CD4-positive, alpha-beta T cell treated with Interferon gamma for 1 hour (primary cell): ENCODE data around the gene CBFA2T2.
A peak's percentile ranks its signal among the peaks of the same experiment; 100 is the strongest.

ENCODE experiments used
- DNase-seq: peaks from one replicate; pipeline ENCODE4 v3.0.0-alpha.2; 2020

The CBFA2T2 gene

DNA sequence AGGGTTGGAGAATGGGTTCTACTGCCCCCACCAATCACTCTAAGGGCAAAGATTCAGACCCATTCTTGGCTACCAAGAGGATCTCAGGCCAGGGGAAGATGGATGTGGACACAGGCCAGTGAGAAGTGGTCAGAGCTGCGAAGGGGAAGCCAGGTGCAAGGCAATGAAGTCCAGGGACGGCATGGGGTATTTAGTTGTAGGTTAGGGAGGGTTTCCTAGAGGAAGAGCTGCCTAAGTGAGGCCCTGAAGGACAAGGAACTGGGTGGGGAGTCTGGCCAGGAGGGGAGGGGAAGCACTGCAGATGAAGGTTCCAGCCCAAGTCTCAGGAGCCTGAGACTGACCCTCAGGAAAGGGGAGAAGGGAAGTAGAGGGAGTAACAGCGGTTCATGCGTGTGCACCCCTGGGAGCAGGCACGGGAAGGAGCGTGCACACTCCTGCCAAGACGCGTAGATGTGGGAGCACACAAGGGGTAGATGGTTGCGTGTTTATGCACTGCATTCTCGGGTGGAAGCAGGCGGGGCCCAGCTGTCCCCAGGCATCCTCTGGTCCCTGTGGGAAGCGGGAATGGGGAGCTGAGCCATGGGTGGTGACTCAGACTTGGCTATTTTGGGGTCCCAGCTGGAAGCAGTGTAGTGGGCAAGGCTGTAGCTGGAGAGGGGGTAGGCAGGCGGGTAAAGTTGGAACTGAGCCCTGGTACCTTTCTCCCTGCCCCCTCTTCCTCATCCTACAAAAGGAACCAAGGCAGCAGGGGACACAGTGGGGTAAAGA is 180.2 kb downstream of the CBFA2T2 start:
- DNase-seq: no peak

DNA sequence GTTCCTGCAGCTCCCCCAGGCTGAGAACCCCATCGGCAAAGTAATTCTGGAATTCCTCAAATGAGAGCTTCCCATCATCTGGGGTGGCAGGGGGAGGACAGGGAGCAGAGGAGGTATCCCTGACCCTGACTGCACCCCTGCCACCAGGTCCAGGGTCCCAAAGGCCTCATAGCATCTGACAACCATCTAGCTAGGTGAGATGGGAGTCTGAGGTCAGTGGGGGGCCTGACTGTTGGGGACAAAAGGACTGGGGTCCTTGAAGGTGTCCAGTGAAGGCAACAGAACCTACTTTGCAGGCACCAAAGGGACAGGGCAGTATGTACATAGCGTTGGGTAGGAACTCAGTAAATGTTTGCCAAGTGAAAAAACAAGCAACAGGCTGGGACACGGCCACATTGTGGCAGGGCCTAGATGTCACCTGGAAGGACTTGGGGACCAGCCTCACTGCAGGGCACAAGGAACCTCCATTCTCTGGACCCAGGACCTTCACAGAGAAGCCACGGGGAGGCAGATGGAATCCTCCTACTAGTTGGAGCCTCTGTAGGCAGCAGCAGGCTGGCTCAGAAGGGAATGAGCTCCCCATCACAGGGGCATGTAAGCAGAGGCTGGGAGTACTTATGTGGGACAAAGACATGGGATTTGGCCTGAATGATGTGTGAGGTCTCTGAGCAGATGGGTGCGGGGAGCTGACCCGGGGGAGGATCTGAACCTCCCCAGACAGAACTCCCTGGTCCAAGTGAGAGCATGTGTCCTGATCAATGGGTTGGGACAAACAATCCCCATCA is 181.0 kb downstream of the CBFA2T2 start:
- DNase-seq: no peak

DNA sequence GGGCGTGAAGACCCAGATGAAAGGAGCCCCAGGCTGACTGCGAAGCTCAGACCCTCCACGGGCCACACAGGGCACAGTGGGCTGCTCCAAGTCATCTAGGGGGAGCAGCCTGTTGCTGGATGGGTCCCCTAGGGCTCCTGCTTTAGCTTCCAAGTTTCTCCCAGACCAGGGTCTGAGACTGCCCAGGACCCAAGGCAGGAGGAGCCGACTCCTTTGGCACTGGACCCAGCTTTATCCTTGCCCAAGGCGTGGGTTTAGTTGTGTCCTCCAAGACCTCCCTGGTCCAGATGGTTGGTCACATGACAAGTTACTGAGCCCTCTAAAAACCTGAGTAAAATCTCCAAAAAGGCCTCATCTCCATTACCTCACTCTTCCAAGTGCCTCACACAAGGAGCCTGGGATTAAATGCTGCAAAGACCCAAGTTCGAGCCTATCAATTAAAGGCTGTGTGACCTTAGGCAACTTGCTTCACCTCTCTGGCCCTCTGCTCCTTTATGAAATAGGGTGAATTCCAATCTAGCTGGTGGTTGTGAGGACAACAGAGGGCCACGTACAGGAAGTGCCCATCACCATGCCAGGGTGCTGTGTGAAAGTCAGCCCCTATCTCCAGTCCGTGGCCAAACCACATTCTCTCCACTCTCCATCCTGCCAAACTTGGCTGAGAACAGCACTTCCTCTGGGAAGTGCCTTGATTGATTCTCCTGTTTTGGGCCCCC is 181.8 kb downstream of the CBFA2T2 start:
- no peak for DNase-seq

DNA sequence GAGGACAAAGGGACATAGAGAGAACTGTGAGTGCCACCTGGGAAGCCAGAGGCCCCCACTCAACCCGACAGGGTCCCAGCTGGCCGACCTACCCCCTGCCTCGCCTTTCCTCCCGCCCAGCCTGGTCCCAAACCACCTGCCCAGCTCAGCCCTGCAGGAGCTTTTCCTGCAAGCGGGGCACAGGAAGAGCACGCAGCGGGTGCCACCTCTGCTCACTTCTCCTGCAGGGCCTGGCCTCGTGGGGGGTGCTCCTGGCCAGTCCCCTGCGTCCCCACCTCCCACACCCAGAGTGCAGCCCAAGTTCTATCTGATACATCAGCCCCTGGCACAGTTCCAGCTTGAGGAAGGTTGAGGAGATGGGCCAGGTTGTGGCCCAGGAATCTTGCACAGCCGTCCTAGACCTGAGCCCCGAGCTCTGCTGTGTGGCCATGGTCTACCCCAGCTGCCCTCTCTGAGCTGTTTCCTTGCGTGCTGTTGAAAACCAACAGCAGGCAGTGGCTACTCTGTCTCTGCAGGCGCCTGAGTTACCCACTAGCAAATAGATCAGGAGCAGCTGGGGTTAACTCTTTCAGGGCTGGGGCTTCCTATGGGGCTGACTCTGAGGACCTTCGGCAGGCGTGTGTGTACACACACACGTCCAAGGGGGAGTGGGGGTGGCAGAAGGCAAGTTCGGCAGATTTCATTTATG is 182.7 kb downstream of the CBFA2T2 start:
- DNase-seq: no peak

DNA sequence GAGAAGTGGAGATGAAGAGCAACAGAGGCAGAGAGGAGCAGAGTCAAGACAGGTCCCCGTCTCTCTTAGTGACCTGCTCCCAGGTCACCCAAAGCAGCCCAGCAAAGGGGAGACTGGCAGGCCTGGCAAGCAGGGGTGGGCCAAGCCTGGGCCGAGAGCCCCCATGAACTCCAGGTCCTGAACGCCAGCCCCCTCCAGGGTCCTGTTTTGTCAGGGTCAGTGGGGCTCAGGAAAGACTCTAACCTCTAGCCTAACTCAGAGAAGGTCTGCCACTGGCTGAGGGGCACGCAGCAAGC is 183.2 kb downstream of the CBFA2T2 start:
- no peak for DNase-seq

DNA sequence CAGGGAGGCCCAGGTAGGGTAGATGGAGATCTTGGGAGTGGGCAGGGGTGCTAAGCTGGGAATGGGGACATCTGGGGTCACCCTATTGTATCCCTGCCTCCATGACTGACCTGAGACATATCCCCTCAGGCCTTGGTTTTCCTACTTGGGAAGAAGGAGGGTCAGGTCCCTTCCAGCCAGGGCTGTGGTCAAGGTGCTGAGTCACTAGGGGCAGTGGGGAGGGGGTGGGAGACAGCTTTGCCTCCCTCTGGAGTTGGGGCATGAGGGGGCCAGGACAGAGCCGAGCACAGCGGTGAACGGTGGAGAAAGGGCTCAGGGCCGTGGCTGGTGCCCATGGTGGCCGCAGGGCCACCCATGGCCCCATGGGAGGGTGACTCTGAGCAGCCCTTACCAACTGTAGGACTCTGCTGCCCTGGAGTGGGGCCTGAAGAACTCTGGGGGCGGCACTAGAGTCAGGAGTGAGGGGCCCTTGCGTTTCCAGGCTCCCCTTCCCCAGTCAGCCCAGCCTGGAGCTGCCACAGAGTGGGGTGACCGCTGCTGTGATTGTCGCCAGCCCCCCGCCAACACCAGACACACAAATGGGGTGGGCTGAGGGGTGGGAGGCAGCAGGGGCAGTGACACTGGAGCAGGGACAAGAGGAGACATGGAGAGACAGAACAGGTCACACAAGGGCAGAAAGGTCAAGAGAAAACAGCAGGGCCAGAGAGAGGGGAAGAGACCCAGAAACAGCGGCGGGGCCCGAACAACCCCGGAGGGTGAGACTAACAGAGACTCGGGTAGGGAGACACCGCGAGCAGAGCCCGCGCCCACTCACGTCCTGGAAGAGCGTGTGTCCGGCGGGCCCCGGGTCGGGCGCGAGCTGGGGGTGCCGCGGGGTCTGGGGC is 183.8 kb downstream of the CBFA2T2 start:
- no peak for DNase-seq

DNA sequence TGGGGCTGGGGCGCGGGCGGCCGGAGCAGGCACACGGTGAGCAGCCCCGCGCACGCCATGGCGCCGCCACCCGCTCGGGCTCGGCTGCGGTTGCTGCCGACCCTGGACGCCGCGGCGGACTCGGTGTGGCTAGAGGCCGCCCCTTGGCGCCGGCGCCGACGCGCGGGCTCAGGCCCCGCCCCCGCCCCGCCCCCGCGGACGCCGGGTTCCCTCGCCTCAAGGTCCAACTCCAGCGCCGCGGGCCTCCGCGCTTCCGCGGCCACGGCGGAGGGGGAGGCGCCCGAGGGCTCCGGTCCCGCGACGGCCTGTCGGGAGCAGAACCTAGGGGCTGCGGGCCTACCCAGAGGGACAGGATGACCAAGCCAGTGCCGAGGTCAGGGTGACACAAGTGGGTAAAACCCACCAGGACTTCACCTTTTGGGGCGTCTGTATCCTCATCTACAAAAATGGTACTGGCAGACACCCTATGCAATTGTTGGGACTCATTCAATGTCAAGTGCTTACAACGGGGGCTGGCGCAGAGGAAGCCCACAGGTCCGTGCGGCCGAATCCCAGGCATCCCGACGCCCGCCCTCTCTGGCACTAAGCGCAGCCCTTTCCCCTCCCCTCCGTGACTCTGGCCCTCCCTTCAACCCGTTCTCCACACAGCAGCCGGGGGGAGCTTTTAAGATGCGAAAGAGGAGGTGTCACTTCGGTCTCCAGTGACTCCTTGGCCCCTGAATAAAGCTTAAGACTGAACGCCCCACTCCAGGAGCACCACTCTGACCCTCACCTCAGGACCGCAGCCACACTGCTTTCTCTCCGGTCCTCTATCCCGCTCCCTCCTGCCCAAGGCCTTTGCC is 184.6 kb downstream of the CBFA2T2 start, which contains the start of gene NECAB3:
NECAB3 (minus strand) TSS at position 135 of the 842 bp plus-strand sequence; CDS start at position 59, 76 bp downstream.
- DNase-seq: peak; percentile 64

DNA sequence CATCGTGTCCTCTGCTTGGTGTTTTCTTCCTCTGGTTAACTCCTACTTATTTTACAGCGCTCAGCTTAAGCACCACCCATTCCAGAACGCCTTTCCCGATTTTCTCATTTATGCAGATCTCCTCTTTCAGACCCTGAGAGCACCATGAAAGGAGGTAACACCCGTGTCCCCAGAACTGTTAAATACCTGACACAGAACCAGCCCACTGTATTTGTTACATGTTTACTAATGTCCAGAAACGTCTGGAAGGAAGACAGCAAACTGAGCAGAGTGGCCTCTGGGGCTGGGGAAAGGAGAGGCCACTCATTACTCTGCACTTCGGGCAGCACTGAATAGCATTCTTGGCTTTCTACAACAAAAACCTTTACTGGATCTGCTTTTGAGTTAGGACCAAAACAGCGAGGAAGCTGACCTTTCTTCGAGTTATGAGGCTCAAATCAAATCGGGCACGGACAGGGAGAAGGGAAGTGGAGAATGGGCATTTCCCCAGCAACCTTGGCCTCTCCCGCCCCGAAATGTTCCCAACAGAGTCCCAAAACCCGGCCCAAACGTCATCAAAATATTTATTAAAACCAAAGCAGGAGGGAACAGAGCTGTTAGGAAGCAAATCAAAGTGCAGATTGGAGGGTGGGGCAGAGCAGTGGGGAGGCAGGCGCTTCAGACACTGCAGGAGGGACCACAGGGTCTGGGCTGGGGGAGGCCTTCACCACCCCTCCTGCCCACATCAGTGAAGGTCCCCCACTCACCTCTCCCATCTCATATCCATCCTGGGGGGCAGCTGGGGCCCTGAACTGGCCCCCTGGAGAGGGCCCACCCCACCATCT is 185.5 kb downstream of the CBFA2T2 start:
- no peak for DNase-seq

DNA sequence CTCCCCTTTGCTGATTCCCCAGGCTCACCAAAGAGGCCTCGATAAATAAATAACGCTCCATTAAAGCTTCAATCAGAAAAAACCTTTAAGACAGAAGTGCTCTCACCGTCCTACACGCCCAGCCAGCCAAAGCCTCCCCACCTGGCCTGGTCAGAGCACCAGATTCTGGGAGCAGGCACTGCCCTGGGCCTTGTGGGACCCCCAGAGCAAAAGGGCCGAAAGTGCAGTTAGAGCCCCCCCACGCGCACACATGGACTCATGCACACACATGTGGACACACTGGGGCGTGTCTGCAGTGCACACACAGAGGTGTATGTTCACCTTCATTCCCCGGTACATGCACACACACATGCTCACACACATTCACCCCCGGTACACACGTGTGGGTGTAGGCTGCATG is 186.2 kb downstream of the CBFA2T2 start:
- no peak for DNase-seq

DNA sequence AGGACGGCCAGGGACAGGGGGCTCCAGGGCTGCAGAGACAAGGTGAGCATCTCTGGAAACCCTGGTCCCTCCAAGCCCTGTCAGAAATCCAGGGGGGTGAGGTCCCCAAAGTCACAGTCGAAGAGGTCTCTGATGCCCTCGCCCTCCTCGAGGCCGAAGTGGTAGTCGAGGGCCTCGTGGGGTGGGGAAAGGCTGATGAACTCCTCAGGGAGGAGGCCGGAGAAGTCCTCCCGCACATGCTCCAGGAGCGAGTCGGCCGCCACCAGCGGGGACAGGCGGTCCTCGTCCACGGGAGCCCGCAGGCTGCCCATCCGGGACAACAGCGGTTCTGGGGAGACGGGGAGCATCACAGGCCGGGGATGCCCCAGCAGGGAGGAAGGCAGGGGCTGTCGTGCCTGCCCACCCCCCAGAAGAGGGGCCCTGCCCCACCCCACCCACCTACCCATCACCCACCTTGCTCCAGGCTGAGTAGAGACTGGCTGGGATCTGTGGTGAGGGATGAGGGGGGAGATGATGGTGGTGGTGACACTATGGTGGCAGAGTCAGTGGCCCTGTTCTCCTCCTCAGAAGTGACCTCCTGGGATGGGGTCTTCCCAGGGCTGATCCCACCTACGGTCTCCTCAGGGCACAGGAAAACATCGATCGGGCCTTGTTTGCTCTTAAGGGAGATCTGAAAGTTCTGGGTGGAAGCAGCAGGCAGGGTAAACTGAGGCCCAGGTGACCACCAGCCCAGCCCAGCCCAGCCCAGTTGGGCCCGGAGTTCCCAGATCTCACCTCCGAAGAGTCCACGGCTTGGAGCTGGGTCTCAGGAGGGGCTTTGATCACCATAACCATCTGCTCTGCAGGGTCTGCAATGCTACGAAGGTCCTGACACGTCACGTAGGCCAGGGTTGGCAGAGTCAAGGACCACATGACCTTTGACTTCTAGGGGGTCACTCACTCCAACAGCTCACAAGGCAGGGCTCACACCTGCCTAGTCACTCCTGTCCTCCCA is 187.1 kb downstream of the CBFA2T2 start:
- DNase-seq: no peak

DNA sequence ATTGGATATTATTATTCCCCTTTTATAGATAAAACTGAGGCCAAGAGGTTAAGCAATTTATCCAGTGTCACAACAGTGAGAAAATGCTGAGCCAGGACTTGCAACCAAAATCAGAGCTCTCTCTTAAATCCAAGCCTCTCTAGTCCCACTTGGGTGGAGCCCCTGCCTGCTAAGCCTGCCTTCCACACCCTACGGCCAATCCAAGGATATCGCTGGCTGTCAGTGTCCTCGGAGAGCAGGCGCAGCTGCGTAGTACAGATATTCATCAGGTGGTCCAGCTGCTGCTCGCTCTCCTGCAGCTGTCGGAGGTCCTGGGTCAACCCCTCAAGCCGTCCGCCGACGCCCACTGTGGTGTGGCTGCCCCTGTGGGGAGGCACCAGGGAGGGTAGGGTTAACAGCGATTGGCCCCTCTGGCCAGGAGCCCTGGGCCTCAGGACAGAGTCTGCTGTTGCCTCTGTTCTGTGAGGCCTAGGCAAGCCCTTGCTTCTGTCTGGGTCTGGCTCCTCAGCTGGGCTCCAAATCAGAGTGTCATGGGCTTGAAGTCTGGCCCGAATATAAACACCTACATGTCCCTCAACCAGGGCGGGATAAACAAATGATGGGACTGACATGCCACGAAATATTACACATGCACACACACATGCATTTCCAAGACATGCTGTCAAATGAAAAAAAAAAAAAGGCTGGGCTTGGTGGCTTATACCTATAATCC is 188.3 kb downstream of the CBFA2T2 start:
- DNase-seq: no peak

DNA sequence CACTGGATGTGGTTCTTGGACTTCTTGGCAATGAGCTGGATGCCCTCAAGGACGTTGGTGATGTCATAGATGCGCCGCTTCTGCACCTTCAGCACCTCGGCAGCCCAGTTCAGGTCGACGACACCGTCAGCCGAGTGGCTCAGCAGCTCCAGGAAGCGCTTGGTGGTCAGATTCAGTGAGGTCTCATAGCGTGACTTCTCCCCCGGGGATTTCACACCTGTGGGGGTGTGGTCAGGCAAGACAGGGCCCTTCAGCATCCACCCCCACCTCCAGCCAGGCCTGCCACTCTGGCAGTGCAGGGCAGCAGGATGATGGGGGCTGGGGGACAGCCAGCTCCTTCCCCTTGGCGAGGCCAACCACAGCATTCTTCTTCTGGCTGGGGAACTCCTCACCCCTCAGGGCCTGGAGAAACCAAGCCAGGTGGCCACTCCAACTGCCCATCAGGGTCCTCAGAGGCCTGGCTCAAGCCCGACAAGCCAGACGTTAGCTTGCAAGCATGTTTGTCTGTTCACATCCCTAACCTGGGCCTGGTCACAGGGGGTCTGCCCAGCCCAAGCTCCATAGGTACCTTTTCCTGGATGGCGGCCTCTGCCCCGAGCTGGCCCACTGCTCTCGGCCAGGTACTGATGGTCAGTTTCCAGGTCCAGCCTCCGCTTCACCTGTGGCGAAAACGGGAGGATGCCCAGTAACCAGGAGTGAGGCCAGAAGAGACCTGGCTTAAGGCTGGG is 190.0 kb downstream of the CBFA2T2 start:
- DNase-seq: peak; percentile 73

DNA sequence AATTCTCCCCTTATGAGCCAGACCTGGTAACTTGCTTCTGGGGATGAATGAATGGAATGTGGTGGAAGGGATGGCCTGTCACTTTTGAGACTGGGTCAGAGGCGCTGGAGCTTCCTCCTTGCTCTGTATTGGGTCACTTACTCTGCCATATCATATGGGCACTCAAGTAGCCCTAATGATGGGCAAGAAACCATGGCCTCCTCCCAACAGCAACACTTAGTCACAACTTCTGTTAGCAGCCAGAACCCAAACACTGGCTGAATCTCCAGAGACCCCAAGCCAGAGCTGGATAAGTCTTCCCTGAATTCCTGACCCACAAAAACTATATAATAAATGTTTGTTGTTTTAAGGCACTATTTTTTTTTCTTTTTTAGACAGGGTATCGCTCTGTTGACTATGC is 190.8 kb downstream of the CBFA2T2 start:
- DNase-seq: no peak

DNA sequence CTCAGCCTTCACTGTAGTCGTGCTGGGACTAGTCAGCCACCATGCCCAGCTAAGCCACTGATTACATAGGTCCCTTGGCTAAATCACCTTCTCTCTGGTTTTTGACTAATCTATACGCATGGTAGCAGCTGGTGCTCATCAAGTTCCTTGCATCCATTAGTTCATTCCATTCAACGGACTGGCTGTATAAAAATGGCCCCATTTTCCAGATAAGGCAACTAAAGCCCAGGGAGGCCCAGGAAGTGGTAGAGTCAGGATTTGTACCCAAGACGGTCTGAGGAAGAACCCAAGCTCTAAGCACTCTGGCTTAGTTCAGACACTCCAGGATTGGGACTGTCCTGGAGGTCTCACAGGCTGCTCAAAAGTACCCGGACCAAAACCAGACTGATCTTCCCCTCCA is 191.4 kb downstream of the CBFA2T2 start:
- no peak for DNase-seq

DNA sequence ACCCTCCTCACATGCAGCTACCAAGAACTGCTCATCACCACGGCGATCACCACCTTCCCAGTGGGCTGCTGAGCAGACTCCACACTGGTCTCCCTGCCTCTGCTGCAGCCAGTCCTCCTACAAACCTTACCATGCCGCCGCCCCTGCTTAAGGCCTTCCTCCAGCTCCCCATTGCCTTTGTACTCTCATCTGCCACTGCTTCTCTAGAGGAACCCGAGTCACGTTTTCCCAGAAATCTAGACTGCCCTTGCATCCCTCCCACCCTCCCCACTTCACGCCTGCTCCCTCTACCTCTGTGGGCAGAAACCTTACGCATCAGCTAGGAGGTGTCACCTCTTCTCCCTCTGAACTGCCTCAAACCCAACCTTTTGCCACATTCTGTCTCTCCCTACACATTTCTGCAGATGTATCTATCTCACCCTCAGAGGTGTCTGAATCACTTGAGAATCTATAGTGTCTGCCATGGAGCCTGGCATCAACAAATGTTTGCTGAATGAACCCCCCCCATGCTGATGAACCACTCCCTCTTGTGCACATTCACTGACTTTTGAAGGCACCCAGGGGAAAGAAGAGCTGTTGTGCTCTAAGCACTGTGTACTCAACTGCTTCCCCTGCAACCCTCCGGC is 191.9 kb downstream of the CBFA2T2 start:
- DNase-seq: no peak

DNA sequence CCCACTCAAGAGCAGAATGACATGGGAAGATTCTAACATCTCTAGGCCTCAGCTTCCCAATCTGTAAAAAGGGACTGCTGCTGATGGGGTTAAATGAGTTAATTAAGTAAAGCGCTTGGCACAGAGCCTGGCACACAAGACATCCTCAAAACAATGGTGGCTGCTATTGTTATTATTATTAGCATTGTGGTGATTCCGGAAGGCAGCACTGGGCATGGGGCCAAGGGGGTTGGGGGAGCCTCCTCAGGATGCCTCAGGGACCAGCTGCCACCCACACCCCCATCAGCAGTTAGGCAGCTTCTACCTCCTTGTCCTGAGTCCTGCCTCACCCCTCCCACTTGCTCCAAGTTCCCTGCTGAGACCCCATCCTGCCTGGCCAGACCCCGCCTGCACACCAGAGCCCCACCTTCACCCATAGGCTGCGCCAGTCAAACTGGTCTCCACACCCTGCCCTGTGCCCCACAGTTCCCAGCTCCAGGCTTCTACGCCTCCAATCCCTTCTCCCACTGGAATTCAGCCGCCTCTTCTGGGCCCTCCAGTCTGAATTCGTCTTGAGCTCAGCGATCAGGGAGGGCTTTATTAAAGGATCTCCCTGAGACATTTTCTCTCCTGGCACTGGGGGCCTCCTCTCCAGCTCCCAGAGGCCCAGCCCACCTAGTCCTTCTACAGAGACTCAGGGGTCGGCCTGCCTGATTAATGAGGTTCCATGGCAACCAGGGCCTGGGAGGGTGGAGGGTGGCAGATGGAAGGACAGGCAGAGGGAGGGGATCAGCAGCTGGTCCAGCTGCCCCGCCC is 194.8 kb downstream of the CBFA2T2 start:
- no peak for DNase-seq
